Natural killer cell (primary cell): ENCODE data around the gene ARID3C. TPM values are rescaled to one million over a fixed set of nuclear protein-coding genes. Genes with fewer than 3 reads are reported as not detected.

ENCODE experiments used
- ATAC-seq, 3 donors: fragments of 150-1000 bp in 2 of 3; fragments of 200-7000 bp in 1 of 3; cut with Tn5 transposase; 1 replicate in 1 of 3; 2 replicates in 2 of 3; pipeline ENCODE4 v1.10.0; 2021; ENCODE audit warnings: mild to moderate bottlenecking in 2 of 3, moderate library complexity in 2 of 3
- DNase-seq, 2 donors: peaks; one replicate each; pipeline versions ENCODE4 v3.0.0 to v3.0.0-alpha.2; 2013 to 2021; ENCODE audit warnings: mixed read lengths in 1 of 2
- H3K27ac ChIP-seq: one replicate; pipeline ENCODE4 v1.5.1; 2013; ENCODE audit warnings: mild to moderate bottlenecking, low read length
- H3K27me3 ChIP-seq: one replicate; pipeline ENCODE4 v1.6.1; 2013; ENCODE audit warnings: low read length; ENCODE audit not compliant: control insufficient read depth, insufficient read depth
- H3K36me3 ChIP-seq: one replicate; pipeline ENCODE4 v1.6.1; 2013; ENCODE audit warnings: low read length; ENCODE audit not compliant: control insufficient read depth, insufficient read depth
- H3K4me1 ChIP-seq: one replicate; pipeline ENCODE4 v1.6.1; 2013; ENCODE audit warnings: low read length; ENCODE audit not compliant: control insufficient read depth, insufficient read depth
- H3K4me3 ChIP-seq: one replicate; pipeline ENCODE4 v1.5.1; 2013; ENCODE audit warnings: low read length
- H3K9me3 ChIP-seq: one replicate; pipeline ENCODE4 v1.6.1; 2013; ENCODE audit warnings: low read length; ENCODE audit not compliant: control insufficient read depth, insufficient read depth
- H3K27ac Mint-ChIP-seq, 2 donors: one replicate each; pipeline ENCODE4 v1.8.0; 2022; ENCODE audit warnings: mild to moderate bottlenecking in 2 of 2, mixed read lengths in 2 of 2, moderate library complexity in 1 of 2
- H3K27me3 Mint-ChIP-seq, 2 donors: one replicate each; pipeline ENCODE4 v1.8.0; 2022; ENCODE audit warnings: low read depth in 2 of 2, mixed read lengths in 2 of 2
- H3K36me3 Mint-ChIP-seq: one replicate; pipeline ENCODE4 v1.8.0; 2022; ENCODE audit warnings: mixed read lengths
- H3K4me1 Mint-ChIP-seq, 2 donors: one replicate each; pipeline ENCODE4 v1.8.0; 2022; ENCODE audit warnings: mixed read lengths in 2 of 2
- H3K4me3 Mint-ChIP-seq: one replicate; pipeline ENCODE4 v1.8.0; 2022; ENCODE audit warnings: mild to moderate bottlenecking, moderate library complexity, mixed read lengths
- H3K9me3 Mint-ChIP-seq, 2 donors: one replicate each; pipeline ENCODE4 v1.8.0; 2022; ENCODE audit warnings: mixed read lengths in 2 of 2
- WGBS: methylation state at CpG from one replicate; pipeline ENCODE4 v1.1.7; 2013; ENCODE audit warnings: missing lambda C conversion rate; ENCODE audit not compliant: insufficient coverage; 5-methylcytosine and 5-hydroxymethylcytosine counted together
- intact Hi-C: fragments of 100-400 bp; cut with micrococcal nuclease; formaldehyde crosslinking; loops from one replicate; pipeline ENCODE4 v1.14.2; 2022
- total RNA-seq, 4 donors: library from RNA; stranded (reverse); fragments of 120-200 nt in 1 of 4; gene quantifications; one replicate each; pipeline versions ENCODE4 v1.2.3 to v1.2.4, GENCODE V29; 2013 to 2022
- TF ChIP-seq, protein P1 (sequence below): fragments of 200-600 bp; IDR thresholded peaks from one replicate; pipeline ENCODE4 v1.8.0; 2022; ENCODE audit warnings: antibody characterized with exemption

ARID3C gene
- total RNA-seq, 3 donors from 2014 or later (not counting 1 experiment from before 2014, with no cell fraction given), result 0.24 to 0.77 TPM; not detected in 1

DNA sequence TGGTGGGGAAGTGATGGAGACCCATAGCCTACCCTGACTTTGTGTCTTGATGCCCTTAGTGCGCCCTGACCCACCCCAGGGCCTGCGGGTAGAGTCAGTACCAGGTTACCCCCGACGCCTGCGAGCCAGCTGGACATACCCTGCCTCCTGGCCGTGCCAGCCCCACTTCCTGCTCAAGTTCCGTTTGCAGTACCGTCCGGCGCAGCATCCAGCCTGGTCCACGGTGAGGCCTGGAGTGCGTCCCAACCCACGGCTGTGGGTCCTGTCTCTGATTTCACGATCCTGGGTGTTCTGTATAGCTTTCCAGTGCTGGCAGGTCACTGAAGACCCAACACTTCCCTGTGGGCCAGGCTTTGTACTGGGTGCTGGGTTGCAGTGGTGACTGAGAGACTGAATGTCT lies 29.6 kb upstream of the ARID3C start:
- no peaks in the 10 kb centered on the region for H3K27me3 ChIP-seq
- H3K9me3 ChIP-seq, result no peaks in the 10 kb centered on the region
- no peaks in the 10 kb centered on the region for H3K36me3 Mint-ChIP-seq
- no peaks in the 10 kb centered on the region for H3K4me1 ChIP-seq
- peaks cover 3% of the 10 kb centered on the region for H3K36me3 ChIP-seq
- intact Hi-C loops, result no loop called here
- H3K9me3 Mint-ChIP-seq, result no peaks in the 10 kb centered on the region
- no peaks in the 10 kb centered on the region for H3K27me3 Mint-ChIP-seq
- TF ChIP-seq, protein P1, sequence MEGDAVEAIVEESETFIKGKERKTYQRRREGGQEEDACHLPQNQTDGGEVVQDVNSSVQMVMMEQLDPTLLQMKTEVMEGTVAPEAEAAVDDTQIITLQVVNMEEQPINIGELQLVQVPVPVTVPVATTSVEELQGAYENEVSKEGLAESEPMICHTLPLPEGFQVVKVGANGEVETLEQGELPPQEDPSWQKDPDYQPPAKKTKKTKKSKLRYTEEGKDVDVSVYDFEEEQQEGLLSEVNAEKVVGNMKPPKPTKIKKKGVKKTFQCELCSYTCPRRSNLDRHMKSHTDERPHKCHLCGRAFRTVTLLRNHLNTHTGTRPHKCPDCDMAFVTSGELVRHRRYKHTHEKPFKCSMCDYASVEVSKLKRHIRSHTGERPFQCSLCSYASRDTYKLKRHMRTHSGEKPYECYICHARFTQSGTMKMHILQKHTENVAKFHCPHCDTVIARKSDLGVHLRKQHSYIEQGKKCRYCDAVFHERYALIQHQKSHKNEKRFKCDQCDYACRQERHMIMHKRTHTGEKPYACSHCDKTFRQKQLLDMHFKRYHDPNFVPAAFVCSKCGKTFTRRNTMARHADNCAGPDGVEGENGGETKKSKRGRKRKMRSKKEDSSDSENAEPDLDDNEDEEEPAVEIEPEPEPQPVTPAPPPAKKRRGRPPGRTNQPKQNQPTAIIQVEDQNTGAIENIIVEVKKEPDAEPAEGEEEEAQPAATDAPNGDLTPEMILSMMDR, result no peak
- H3K27ac Mint-ChIP-seq, result no peak overlapping the region
- ATAC-seq, result no peak
- H3K4me1 Mint-ChIP-seq, result peaks cover 3 to 5% of the 10 kb centered on the region in 2 donors
- no peak overlapping the region for H3K4me3 ChIP-seq
- WGBS, result 96% methylated on average over 14 of the region's 14 CpGs
- DNase-seq, result no peak
- no peak overlapping the region for H3K27ac ChIP-seq
- no peak overlapping the region for H3K4me3 Mint-ChIP-seq

DNA sequence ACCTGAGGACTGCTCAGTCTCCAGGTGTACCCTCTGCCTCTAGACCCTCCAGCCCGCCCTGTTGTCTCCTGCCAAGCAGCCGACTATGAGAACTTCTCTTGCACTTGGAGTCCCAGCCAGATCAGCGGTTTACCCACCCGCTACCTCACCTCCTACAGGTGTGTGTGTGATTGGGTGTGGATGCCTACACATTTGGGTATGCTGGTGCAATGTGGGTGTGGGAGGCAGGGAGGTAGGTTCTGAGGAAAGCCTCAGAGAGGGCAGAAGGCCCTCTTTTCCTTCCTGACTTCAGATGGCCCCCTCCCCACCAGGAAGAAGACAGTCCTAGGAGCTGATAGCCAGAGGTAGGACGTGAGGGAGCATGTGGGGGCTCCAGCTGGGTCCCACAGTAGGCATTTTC lies 28.1 kb upstream of the ARID3C start:
- H3K27me3 Mint-ChIP-seq, result no peaks in the 10 kb centered on the region
- no peaks in the 10 kb centered on the region for H3K36me3 Mint-ChIP-seq
- peaks cover 3% of the 10 kb centered on the region for H3K36me3 ChIP-seq
- no peaks in the 10 kb centered on the region for H3K9me3 Mint-ChIP-seq
- 100% methylated on average over 2 of the region's 5 CpGs for WGBS
- no peaks in the 10 kb centered on the region for H3K9me3 ChIP-seq
- H3K4me1 ChIP-seq, result peaks cover 10% of the 10 kb centered on the region
- no peak overlapping the region for H3K27ac Mint-ChIP-seq
- H3K27me3 ChIP-seq, result no peaks in the 10 kb centered on the region
- ATAC-seq (no peak), DNase-seq (no peak)
- H3K27ac ChIP-seq, result no peak overlapping the region
- H3K4me3 ChIP-seq, result no peak overlapping the region
- no peak overlapping the region for H3K4me3 Mint-ChIP-seq
- TF ChIP-seq, protein P1, result no peak
- intact Hi-C loops, result no loop called here
- H3K4me1 Mint-ChIP-seq, result peaks cover 16 to 18% of the 10 kb centered on the region in 2 donors

- H3K9me3 Mint-ChIP-seq, result no peaks in the 10 kb centered on the region
- no peak overlapping the region for H3K27ac ChIP-seq
- DNase-seq (no peak), ATAC-seq (no peak)
- no peak overlapping the region for H3K4me3 Mint-ChIP-seq
- H3K36me3 Mint-ChIP-seq, result no peaks in the 10 kb centered on the region
- intact Hi-C loops, result no loop called here
- peaks cover 6% of the 10 kb centered on the region for H3K36me3 ChIP-seq
- no peak overlapping the region for H3K27ac Mint-ChIP-seq
- H3K4me1 Mint-ChIP-seq, result peaks cover 18 to 21% of the 10 kb centered on the region in 2 donors
- WGBS, result 94% methylated on average over 5 of the region's 5 CpGs
- peaks cover 12% of the 10 kb centered on the region for H3K4me1 ChIP-seq
- H3K4me3 ChIP-seq, result no peak overlapping the region
- no peaks in the 10 kb centered on the region for H3K27me3 Mint-ChIP-seq
- H3K9me3 ChIP-seq, result no peaks in the 10 kb centered on the region
- H3K27me3 ChIP-seq, result no peaks in the 10 kb centered on the region
- TF ChIP-seq, protein P1, result no peak
Measured at GRCh38 chr9:34655394-34655793, 26.5 kb upstream of the ARID3C start.

GRCh38 chr9:34654323-34655051 lies 25.6 kb upstream of the ARID3C start:
- H3K4me3 ChIP-seq, result no peak overlapping the region
- no peak overlapping the region for H3K27ac ChIP-seq
- intact Hi-C loops, result no loop called here
- no peaks in the 10 kb centered on the region for H3K9me3 ChIP-seq
- Mint-ChIP-seq H3K4me1 (peaks cover 18 to 21% of the 10 kb centered on the region in 2 donors), H3K36me3 (no peaks in the 10 kb centered on the region), H3K27me3 (no peaks in the 10 kb centered on the region), H3K27ac (no peak overlapping the region), H3K9me3 (no peaks in the 10 kb centered on the region), H3K4me3 (no peak overlapping the region)
- peaks cover 12% of the 10 kb centered on the region for H3K4me1 ChIP-seq
- TF ChIP-seq, protein P1, result no peak
- ATAC-seq (no peak), DNase-seq (no peak)
- H3K36me3 ChIP-seq, result peaks cover 11% of the 10 kb centered on the region
- 81% methylated on average over 11 of the region's 11 CpGs for WGBS
- no peaks in the 10 kb centered on the region for H3K27me3 ChIP-seq
